ENCODE data around the gene SCP2D1.

DNA sequence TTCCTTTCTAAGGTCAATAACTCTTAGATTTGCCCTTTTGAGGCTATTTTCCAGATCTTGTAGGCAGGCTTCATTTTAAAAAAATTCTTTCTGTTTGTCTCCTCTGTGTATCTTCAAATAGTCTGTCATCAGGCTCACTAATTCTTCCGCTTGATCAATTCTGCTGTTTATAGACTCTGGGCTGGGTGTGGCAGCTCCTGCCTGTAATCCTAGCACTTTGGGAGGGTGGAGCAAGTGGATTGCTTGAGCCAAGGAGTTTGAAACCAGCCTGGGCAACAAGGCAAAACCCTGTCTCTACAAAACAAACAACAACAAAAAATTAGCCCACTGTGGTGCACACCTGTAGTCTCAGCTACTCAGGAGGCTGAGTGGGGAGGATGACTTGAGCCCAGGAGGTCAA, 40.0 kb upstream of the SCP2D1 start:
- TF ChIP-seq POLR2A (IDR thresholded peaks at IDR 0.05), result no peak
- TF ChIP-seq, protein P1, sequence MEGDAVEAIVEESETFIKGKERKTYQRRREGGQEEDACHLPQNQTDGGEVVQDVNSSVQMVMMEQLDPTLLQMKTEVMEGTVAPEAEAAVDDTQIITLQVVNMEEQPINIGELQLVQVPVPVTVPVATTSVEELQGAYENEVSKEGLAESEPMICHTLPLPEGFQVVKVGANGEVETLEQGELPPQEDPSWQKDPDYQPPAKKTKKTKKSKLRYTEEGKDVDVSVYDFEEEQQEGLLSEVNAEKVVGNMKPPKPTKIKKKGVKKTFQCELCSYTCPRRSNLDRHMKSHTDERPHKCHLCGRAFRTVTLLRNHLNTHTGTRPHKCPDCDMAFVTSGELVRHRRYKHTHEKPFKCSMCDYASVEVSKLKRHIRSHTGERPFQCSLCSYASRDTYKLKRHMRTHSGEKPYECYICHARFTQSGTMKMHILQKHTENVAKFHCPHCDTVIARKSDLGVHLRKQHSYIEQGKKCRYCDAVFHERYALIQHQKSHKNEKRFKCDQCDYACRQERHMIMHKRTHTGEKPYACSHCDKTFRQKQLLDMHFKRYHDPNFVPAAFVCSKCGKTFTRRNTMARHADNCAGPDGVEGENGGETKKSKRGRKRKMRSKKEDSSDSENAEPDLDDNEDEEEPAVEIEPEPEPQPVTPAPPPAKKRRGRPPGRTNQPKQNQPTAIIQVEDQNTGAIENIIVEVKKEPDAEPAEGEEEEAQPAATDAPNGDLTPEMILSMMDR (IDR thresholded peaks at IDR 0.05), result no peak
